Measurements from ENCODE around the gene STXBP1.

Gene STXBP1

GRCh38 chr9:127738666-127739065 is 126.6 kb downstream of the STXBP1 start:
- ATAC-seq (ENCODE audit: insufficient read depth, low read depth) (no peak), DNase-seq (no peak)
- H3K4me2 ChIP-seq (ENCODE audit: insufficient read depth, low read length), result no peak overlapping the region
- H3K9me3 ChIP-seq (ENCODE audit: insufficient read depth, low read length, severe bottlenecking), result no peaks in the 10 kb centered on the region
- no peak for TF ChIP-seq CTCF (IDR thresholded peaks at IDR 0.05; ENCODE audit: borderline replicate concordance, extremely low read depth, low read length, poor library complexity, severe bottlenecking)
- TF ChIP-seq EZH2 (IDR thresholded peaks at IDR 0.05; ENCODE audit: borderline replicate concordance, low read depth, low read length, severe bottlenecking), result no peak
- 0 out of 2 replicates have a peak, but pooled peaks cover 2% of the 10 kb centered on the region for H3K79me2 ChIP-seq (ENCODE audit: insufficient read depth, low read length)
- H3K27ac ChIP-seq (ENCODE audit: low read length), result no peak overlapping the region
- H3K4me1 ChIP-seq (ENCODE audit: insufficient read depth, low read length), result peaks cover 17% of the 10 kb centered on the region
- no peak overlapping the region for H2AFZ ChIP-seq (ENCODE audit: low read depth, low read length)
- no peaks in the 10 kb centered on the region for H3K36me3 ChIP-seq (ENCODE audit: insufficient read depth, low read length)
- H3K27me3 ChIP-seq (ENCODE audit: insufficient read depth, low read length, poor library complexity), result no peaks in the 10 kb centered on the region
- no peak overlapping the region for H3K9ac ChIP-seq (ENCODE audit: low read depth, low read length)
- no peak overlapping the region for H3K4me3 ChIP-seq (ENCODE audit: low read depth in 1 of 2, low read length in 2 of 2)
- H4K20me1 ChIP-seq (ENCODE audit: insufficient read depth, low read length), result no peaks in the 10 kb centered on the region

- TF ChIP-seq EZH2 (IDR thresholded peaks at IDR 0.05; ENCODE audit: borderline replicate concordance, low read depth, low read length, severe bottlenecking), result no peak
- no peak for TF ChIP-seq CTCF (IDR thresholded peaks at IDR 0.05; ENCODE audit: borderline replicate concordance, extremely low read depth, low read length, poor library complexity, severe bottlenecking)
- Histone ChIP-seq H3K9me3 (ENCODE audit: insufficient read depth, low read length, severe bottlenecking) (no peaks in the 10 kb centered on the region), H3K79me2 (ENCODE audit: insufficient read depth, low read length) (no peaks in the 10 kb centered on the region), H3K4me1 (ENCODE audit: insufficient read depth, low read length) (peaks cover 8% of the 10 kb centered on the region), H4K20me1 (ENCODE audit: insufficient read depth, low read length) (no peaks in the 10 kb centered on the region), H3K36me3 (ENCODE audit: insufficient read depth, low read length) (no peaks in the 10 kb centered on the region), H3K27ac (ENCODE audit: low read length) (no peak overlapping the region), H2AFZ (ENCODE audit: low read depth, low read length) (no peak overlapping the region), H3K4me3 (ENCODE audit: low read depth in 1 of 2, low read length in 2 of 2) (no peak overlapping the region), H3K9ac (ENCODE audit: low read depth, low read length) (no peak overlapping the region), H3K27me3 (ENCODE audit: insufficient read depth, low read length, poor library complexity) (no peaks in the 10 kb centered on the region), H3K4me2 (ENCODE audit: insufficient read depth, low read length) (no peak overlapping the region)
- ATAC-seq (ENCODE audit: insufficient read depth, low read depth) (no peak), DNase-seq (no peak)
Observed at GRCh38 chr9:127739614-127740330, 127.7 kb downstream of the STXBP1 start.

GRCh38 chr9:127741831-127742434 is 129.9 kb downstream of the STXBP1 start:
- Histone ChIP-seq H3K36me3 (ENCODE audit: insufficient read depth, low read length) (no peaks in the 10 kb centered on the region), H2AFZ (ENCODE audit: low read depth, low read length) (no peak overlapping the region), H3K4me1 (ENCODE audit: insufficient read depth, low read length) (no peaks in the 10 kb centered on the region), H3K9me3 (ENCODE audit: insufficient read depth, low read length, severe bottlenecking) (no peaks in the 10 kb centered on the region), H3K9ac (ENCODE audit: low read depth, low read length) (no peak overlapping the region), H3K79me2 (ENCODE audit: insufficient read depth, low read length) (no peaks in the 10 kb centered on the region), H4K20me1 (ENCODE audit: insufficient read depth, low read length) (no peaks in the 10 kb centered on the region), H3K27me3 (ENCODE audit: insufficient read depth, low read length, poor library complexity) (no peaks in the 10 kb centered on the region), H3K27ac (ENCODE audit: low read length) (no peak overlapping the region), H3K4me2 (ENCODE audit: insufficient read depth, low read length) (no peak overlapping the region), H3K4me3 (ENCODE audit: low read depth in 1 of 2, low read length in 2 of 2) (no peak overlapping the region)
- DNase-seq, result no peak
- no peak for ATAC-seq (ENCODE audit: insufficient read depth, low read depth)
- no peak for TF ChIP-seq EZH2 (IDR thresholded peaks at IDR 0.05; ENCODE audit: borderline replicate concordance, low read depth, low read length, severe bottlenecking)
- no peak for TF ChIP-seq CTCF (IDR thresholded peaks at IDR 0.05; ENCODE audit: borderline replicate concordance, extremely low read depth, low read length, poor library complexity, severe bottlenecking)

Measured in DND-41 (cell line).